Right atrium auricular region (tissue), 2 donors: Measurements from ENCODE around the gene PGLYRP1. TPM values are rescaled to one million over a fixed set of nuclear protein-coding genes. Genes with fewer than 3 reads are reported as not detected.
A peak's percentile ranks its signal among the peaks of the same experiment; 100 is the strongest.

Experiments
- DNase-seq: peaks from one replicate; pipeline ENCODE4 v3.0.0-alpha.2; 2019; ENCODE audit warnings: low spot score
- H3K27ac ChIP-seq, 2 donors: fragments of 200-600 bp; sonication (generic); 1 replicate in 1 of 2; 2 replicates in 1 of 2; pipeline ENCODE4 v1.5.1; 2016 to 2019
- H3K27me3 ChIP-seq, 2 donors: fragments of 200-600 bp; sonication (generic); one replicate each; pipeline versions ENCODE4 v1.5.1 to v1.6.0; 2017 to 2019
- H3K36me3 ChIP-seq: fragments of 200-600 bp; sonication (generic); one replicate; pipeline ENCODE4 v1.5.1; 2016
- H3K4me1 ChIP-seq, 2 donors: fragments of 200-600 bp; sonication (generic); one replicate each; pipeline versions ENCODE4 v1.5.1 to v1.6.0; 2017 to 2019
- H3K4me3 ChIP-seq, 2 donors: fragments of 200-600 bp; sonication (generic); 1 replicate in 1 of 2; 2 replicates in 1 of 2; pipeline ENCODE4 v1.5.1; 2017 to 2019; ENCODE audit warnings: mild to moderate bottlenecking in 1 of 2, moderate library complexity in 1 of 2
- H3K9me3 ChIP-seq, 2 donors: fragments of 200-600 bp; sonication (generic); one replicate each; pipeline ENCODE4 v1.5.1; 2019
- CTCF ChIP-seq, 2 donors: fragments of 200-600 bp; sonication (generic); IDR thresholded peaks; one replicate each; pipeline ENCODE4 v1.5.1; 2019; ENCODE audit warnings: antibody characterized with exemption in 2 of 2
- total RNA-seq, 2 donors: library from RNA; depleted of rRNA; stranded (reverse); fragments of >200 nt; gene quantifications; one replicate each; pipeline ENCODE4 v1.1.0, GENCODE V29; 2016

PGLYRP1 gene
- total RNA-seq, 2 donors from 2014 or later: not detected

DNA sequence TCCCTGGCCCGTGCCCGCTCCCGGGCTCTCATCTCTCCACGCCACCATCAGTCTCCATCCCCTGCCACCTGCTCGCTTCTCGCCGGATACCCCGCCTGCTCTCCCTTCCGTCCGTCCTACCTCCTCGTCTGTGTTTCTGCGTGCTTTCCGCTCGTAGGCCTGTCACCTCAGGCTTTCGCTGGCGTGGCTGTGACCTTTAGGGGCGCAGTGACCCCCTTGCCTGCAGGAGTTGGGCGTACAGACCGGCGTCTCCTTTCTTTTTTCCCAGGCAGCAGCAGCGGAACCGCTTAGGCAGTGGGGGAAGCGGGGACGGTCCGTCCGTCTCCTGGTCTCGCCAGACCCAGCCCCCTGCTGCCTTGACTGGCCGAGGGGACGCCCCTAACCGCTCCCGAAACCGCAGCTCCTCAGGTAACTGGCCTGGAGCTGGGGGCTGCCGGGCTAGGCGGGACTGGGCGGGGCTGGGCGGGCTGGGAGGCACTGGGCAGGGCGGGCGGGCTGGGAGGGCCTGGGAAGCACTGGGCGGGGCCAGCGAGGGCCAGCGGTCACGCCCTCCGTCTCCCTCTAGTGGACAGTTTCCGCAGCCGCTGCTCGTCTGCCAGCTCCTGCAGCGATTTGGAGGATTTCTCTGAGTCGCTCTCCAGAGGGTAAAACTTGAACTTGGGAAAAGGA is 6.3 kb downstream of the PGLYRP1 start:
- no peak overlapping the region for H3K27ac ChIP-seq
- TF ChIP-seq CTCF (IDR thresholded peaks at IDR 0.05): peak; percentile 93
- peak; percentile 67 for DNase-seq
- peaks cover 0 to 25% of the 10 kb centered on the region in 2 donors for H3K4me1 ChIP-seq
- no peaks in the 10 kb centered on the region for H3K36me3 ChIP-seq
- peak overlapping the region; percentile 42 to 79 for H3K4me3 ChIP-seq
- H3K27me3 ChIP-seq: peaks cover 3 to 4% of the 10 kb centered on the region in 2 donors
- no peaks in the 10 kb centered on the region for H3K9me3 ChIP-seq

DNA sequence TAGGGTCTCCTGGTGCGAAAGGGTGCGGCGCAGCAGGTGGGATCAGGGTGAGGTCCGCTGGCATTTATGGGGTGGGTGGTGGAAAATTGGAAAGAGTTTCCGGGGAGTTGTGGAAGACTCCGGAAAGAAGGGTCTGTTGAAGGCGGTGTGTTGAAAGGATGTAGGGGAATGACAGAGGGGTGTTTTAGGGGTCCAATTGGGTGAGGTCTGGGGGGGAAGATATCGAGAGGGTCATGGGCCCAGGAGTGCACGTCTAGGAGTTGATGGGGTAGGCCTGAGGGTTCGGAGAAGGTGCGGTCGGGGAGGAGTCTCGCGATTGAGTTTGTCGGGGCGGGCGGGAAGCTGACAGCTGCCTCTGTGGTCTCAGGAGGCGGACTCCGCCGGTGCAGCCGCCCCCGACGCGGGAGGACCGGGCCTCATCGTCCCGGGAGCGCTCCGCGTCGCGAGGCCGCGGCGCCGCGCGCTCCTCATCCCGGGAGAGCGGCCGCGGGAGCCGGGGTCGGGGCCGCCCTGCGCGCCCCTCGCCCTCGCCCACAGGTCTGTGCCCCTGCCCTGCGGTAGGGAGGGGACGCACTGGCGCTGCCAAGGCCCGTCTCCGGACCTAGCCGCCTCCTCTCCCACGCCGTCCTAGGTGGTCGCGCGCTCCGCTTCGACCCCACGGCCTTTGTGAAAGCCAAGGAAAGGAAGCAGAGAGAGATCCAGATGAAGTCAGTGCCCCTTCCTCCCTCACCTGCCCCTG is 7.0 kb downstream of the PGLYRP1 start:
- Histone ChIP-seq H3K4me1 (peaks cover 0 to 25% of the 10 kb centered on the region in 2 donors), H3K36me3 (no peaks in the 10 kb centered on the region), H3K9me3 (no peaks in the 10 kb centered on the region), H3K27me3 (peaks cover 3 to 4% of the 10 kb centered on the region in 2 donors), H3K27ac (no peak overlapping the region), H3K4me3 (peak overlapping the region; percentile 42 to 79)
- no peak for TF ChIP-seq CTCF (IDR thresholded peaks at IDR 0.05)
- no peak for DNase-seq

GRCh38 chr19:46014941-46015686 is 7.7 kb downstream of the PGLYRP1 start:
- Histone ChIP-seq H3K9me3 (no peaks in the 10 kb centered on the region), H3K27ac (no peak overlapping the region), H3K27me3 (peaks cover 3 to 4% of the 10 kb centered on the region in 2 donors), H3K4me1 (peaks cover 0 to 25% of the 10 kb centered on the region in 2 donors), H3K4me3 (peak overlapping the region; percentile 18 to 79), H3K36me3 (no peaks in the 10 kb centered on the region)
- TF ChIP-seq CTCF (IDR thresholded peaks at IDR 0.05): no peak
- no peak for DNase-seq

DNA sequence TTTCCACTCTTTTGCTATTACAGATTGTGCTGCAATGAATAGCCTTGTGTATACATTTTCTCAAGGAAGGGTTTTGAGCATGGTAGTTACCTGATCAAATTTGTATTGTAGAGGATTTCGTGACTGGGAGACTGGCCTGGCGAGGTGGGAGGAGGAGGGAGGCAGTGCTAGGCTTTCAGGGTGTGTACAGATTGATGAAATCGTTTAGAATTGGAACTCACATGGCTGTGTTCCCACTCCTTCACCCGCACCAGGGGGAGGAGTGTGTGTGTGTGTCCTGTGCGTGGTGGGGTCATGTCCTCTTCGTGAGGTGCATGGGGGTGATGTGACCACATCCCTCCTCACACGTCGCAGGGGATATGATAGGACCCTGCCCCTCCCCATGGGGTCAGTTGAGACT is 8.3 kb downstream of the PGLYRP1 start:
- TF ChIP-seq CTCF (IDR thresholded peaks at IDR 0.05): no peak
- peaks cover 3 to 4% of the 10 kb centered on the region in 2 donors for H3K27me3 ChIP-seq
- H3K27ac ChIP-seq: no peak overlapping the region
- H3K9me3 ChIP-seq: no peaks in the 10 kb centered on the region
- H3K36me3 ChIP-seq: no peaks in the 10 kb centered on the region
- H3K4me3 ChIP-seq: peak overlapping the region in 1 of 2 donors; percentile 79
- DNase-seq: no peak
- H3K4me1 ChIP-seq: peaks cover 0 to 26% of the 10 kb centered on the region in 2 donors

- H3K9me3 ChIP-seq: no peaks in the 10 kb centered on the region
- H3K4me1 ChIP-seq: peaks cover 0 to 8% of the 10 kb centered on the region in 2 donors
- H3K4me3 ChIP-seq: no peak overlapping the region
- peak; percentile 71 for DNase-seq
- H3K36me3 ChIP-seq: no peaks in the 10 kb centered on the region
- H3K27ac ChIP-seq: no peak overlapping the region
- peaks cover 3% of the 10 kb centered on the region in 2 donors for H3K27me3 ChIP-seq
- peak; percentile 90 to 92 for TF ChIP-seq CTCF (IDR thresholded peaks at IDR 0.05)
These were observed 13.0 kb downstream of the PGLYRP1 start for GRCh38 chr19:46009530-46010510.
